Neural progenitor cell (in vitro differentiated cells): ENCODE results near the gene TUBD1. TPM values are rescaled to one million over a fixed set of nuclear protein-coding genes. Genes with fewer than 3 reads are reported as not detected.
"Not testable (repeated sequence)": the region's sequence is repeated elsewhere in the genome, so short reads cannot be mapped to it uniquely, and the experiment has no call there.

Source experiments
- DNase-seq: peaks from one replicate; pipeline ENCODE4 v3.0.0-alpha.2; 2016; ENCODE audit warnings: low spot score
- H2AFZ ChIP-seq: fragments of 200-600 bp; sonication (generic); replicated peaks from 2 replicates; pipeline ENCODE4 v1.6.1; 2016; ENCODE audit warnings: antibody characterized with exemption
- H3F3A ChIP-seq: fragments of 200-600 bp; sonication (generic); 2 replicates; pipeline ENCODE4 v1.6.1; 2016; ENCODE audit warnings: antibody characterized with exemption, low read depth
- H3K27ac ChIP-seq: fragments of 200-600 bp; sonication (generic); 2 replicates; pipeline ENCODE4 v1.5.1; 2016; ENCODE audit warnings: mild to moderate bottlenecking
- H3K27me3 ChIP-seq: fragments of 200-600 bp; sonication (generic); 2 replicates; pipeline ENCODE4 v1.6.1; 2016; ENCODE audit warnings: mild to moderate bottlenecking, moderate library complexity
- H3K36me3 ChIP-seq: fragments of 200-600 bp; sonication (generic); 2 replicates; pipeline ENCODE4 v1.5.1; 2016
- H3K4me1 ChIP-seq: fragments of 200-600 bp; sonication (generic); 2 replicates; pipeline ENCODE4 v1.6.1; 2016; ENCODE audit warnings: mixed run types
- H3K4me2 ChIP-seq: fragments of 200-600 bp; sonication (generic); 2 replicates; pipeline ENCODE4 v1.6.1; 2016
- H3K4me3 ChIP-seq: fragments of 200-600 bp; sonication (generic); 2 replicates; pipeline ENCODE4 v1.5.1; 2016
- H3K79me2 ChIP-seq: fragments of 200-600 bp; sonication (generic); 2 replicates; pipeline ENCODE4 v1.6.1; 2016; ENCODE audit warnings: low read depth
- H3K9ac ChIP-seq: fragments of 200-600 bp; sonication (generic); 2 replicates; pipeline ENCODE4 v1.6.1; 2016
- H3K9me3 ChIP-seq: fragments of 200-600 bp; sonication (generic); 2 replicates; pipeline ENCODE4 v1.5.1; 2016; ENCODE audit warnings: low read depth
- H4K20me1 ChIP-seq: fragments of 200-600 bp; sonication (generic); 2 replicates; pipeline ENCODE4 v1.6.1; 2016; ENCODE audit warnings: low read depth
- H3K27ac Mint-ChIP-seq: 3 replicates; pipeline ENCODE4 v1.8.0; 2021; ENCODE audit warnings: mixed read lengths
- H3K27me3 Mint-ChIP-seq: 2 replicates; pipeline ENCODE4 v1.8.0; 2022; ENCODE audit warnings: low read depth, mild to moderate bottlenecking, inconsistent platforms, moderate library complexity, mixed read lengths; ENCODE audit not compliant: insufficient read depth
- H3K36me3 Mint-ChIP-seq: 3 replicates; pipeline ENCODE4 v1.8.0; 2021; ENCODE audit warnings: mixed read lengths
- H3K4me1 Mint-ChIP-seq: 3 replicates; pipeline ENCODE4 v1.8.0; 2021; ENCODE audit warnings: mixed read lengths
- H3K4me3 Mint-ChIP-seq: 3 replicates; pipeline ENCODE4 v1.8.0; 2021; ENCODE audit warnings: mild to moderate bottlenecking, moderate library complexity, mixed read lengths
- H3K9me3 Mint-ChIP-seq: 3 replicates; pipeline ENCODE4 v1.8.0; 2020; ENCODE audit warnings: mixed read lengths
- CTCF ChIP-seq: fragments of 200-600 bp; sonication (generic); IDR thresholded peaks from 2 replicates; pipeline ENCODE4 v1.5.1; 2017; ENCODE audit warnings: antibody characterized with exemption, mild to moderate bottlenecking
- EZH2 ChIP-seq: fragments of 200-600 bp; sonication (generic); IDR thresholded peaks from 2 replicates; pipeline ENCODE4 v1.6.1; 2017; ENCODE audit warnings: antibody characterized with exemption, mild to moderate bottlenecking, moderate library complexity
- EZH2phosphoT487 ChIP-seq: fragments of 200-600 bp; sonication (generic); IDR thresholded peaks from 2 replicates; pipeline ENCODE4 v1.6.1; 2017; ENCODE audit warnings: antibody characterized with exemption
- total RNA-seq: library from RNA; depleted of rRNA; stranded (reverse); fragments of >200 nt; gene quantifications from 2 replicates; pipeline ENCODE4 v1.2.3, GENCODE V29; 2015; ENCODE audit warnings: low replicate concordance

TUBD1 gene
- total RNA-seq, 1 donor from 2014 or later: 32.6 TPM

GRCh38 chr17:59876107-59876506, 16.6 kb downstream of the TUBD1 start:
- Histone ChIP-seq H3K9me3 (no peaks in the 10 kb centered on the region), H3K27ac (no peak overlapping the region), H3K36me3 (no peaks in the 10 kb centered on the region), H3K79me2 (no peaks in the 10 kb centered on the region), H2AFZ (no peak overlapping the region), H3K4me2 (no peak overlapping the region), H3K4me3 (no peak overlapping the region), H3K4me1 (no peaks in the 10 kb centered on the region), H3K9ac (no peak overlapping the region), H3K27me3 (no peaks in the 10 kb centered on the region), H3F3A (no peaks in the 10 kb centered on the region), H4K20me1 (no peaks in the 10 kb centered on the region)
- Mint-ChIP-seq H3K4me1 (no peaks in the 10 kb centered on the region), H3K4me3 (no peak overlapping the region), H3K9me3 (no peaks in the 10 kb centered on the region), H3K36me3 (peaks cover 18% of the 10 kb centered on the region), H3K27me3 (no peaks in the 10 kb centered on the region), H3K27ac (no peak overlapping the region)
- no peak for TF ChIP-seq EZH2
- no peak for TF ChIP-seq CTCF
- no peak for TF ChIP-seq EZH2phosphoT487
- no peak for DNase-seq

DNA sequence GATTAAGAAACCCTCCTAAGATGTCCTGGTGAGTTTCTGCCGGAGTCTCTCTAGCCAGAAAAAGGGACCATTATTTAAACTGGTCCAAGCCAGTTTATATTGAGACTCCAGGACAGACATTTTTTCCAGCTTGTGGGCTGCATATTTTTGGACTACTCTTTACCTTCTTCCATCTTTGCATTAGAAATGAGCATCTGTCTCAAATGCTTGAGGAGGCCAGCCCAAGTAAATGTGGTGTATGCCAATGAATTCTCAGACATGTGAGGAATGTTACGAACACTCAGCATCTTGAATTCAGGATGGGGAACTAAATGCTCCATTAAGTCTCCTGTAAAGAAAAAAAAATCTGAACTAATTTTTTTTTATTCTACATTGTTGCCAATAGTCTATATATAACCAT, 18.4 kb downstream of the TUBD1 start:
- H3K27me3 Mint-ChIP-seq: no peaks in the 10 kb centered on the region
- no peaks in the 10 kb centered on the region for H3F3A ChIP-seq
- H4K20me1 ChIP-seq: no peaks in the 10 kb centered on the region
- no peak overlapping the region for H3K4me3 Mint-ChIP-seq
- H3K9me3 Mint-ChIP-seq: no peaks in the 10 kb centered on the region
- H3K4me3 ChIP-seq: no peak overlapping the region
- no peaks in the 10 kb centered on the region for H3K4me1 Mint-ChIP-seq
- no peak overlapping the region for H3K27ac Mint-ChIP-seq
- no peak for DNase-seq
- H3K9me3 ChIP-seq: no peaks in the 10 kb centered on the region
- H3K9ac ChIP-seq: no peak overlapping the region
- H3K79me2 ChIP-seq: no peaks in the 10 kb centered on the region
- no peaks in the 10 kb centered on the region for H3K4me1 ChIP-seq
- H3K36me3 Mint-ChIP-seq: peaks cover 13% of the 10 kb centered on the region
- no peak overlapping the region for H3K27ac ChIP-seq
- no peak overlapping the region for H3K4me2 ChIP-seq
- no peak for TF ChIP-seq EZH2
- no peak for TF ChIP-seq EZH2phosphoT487
- TF ChIP-seq CTCF: no peak
- no peaks in the 10 kb centered on the region for H3K36me3 ChIP-seq
- no peaks in the 10 kb centered on the region for H3K27me3 ChIP-seq
- no peak overlapping the region for H2AFZ ChIP-seq

- H3F3A ChIP-seq, H3K27me3 ChIP-seq, H3K4me2 ChIP-seq, H3K27ac Mint-ChIP-seq, H3K4me3 Mint-ChIP-seq, H3K4me3 ChIP-seq, H3K27ac ChIP-seq, H3K9ac ChIP-seq, H3K4me1 ChIP-seq, H3K4me1 Mint-ChIP-seq, H2AFZ ChIP-seq, H3K79me2 ChIP-seq, H3K9me3 Mint-ChIP-seq, DNase-seq, H4K20me1 ChIP-seq, H3K27me3 Mint-ChIP-seq, H3K9me3 ChIP-seq, H3K36me3 ChIP-seq: not testable (repeated sequence)
- peaks cover 15% of the 10 kb centered on the region for H3K36me3 Mint-ChIP-seq
Measured at GRCh38 chr17:59873414-59873813, 19.3 kb downstream of the TUBD1 start.

DNA sequence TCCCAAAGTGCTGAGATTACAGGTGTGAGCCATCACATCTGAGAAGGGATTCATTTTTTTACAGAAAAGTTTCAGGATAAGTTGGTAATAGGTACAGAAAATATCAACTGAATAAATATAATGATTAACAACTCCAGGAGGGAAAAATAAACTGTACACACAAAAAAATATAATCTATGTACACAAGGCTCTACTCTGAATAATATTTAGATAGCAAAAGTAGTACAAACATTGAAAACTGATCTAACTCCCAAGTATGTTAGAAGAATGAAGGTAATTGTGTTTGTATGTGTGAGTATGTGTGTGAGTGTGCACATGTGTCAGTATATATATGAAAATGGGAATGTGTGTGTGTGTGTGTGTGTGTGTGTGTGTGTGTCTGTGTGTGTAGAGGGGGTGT, 20.4 kb downstream of the TUBD1 start:
- H3K4me2 ChIP-seq: no peak overlapping the region
- H3K36me3 Mint-ChIP-seq: peaks cover 11% of the 10 kb centered on the region
- H3K79me2 ChIP-seq: no peaks in the 10 kb centered on the region
- H3K9me3 ChIP-seq: no peaks in the 10 kb centered on the region
- no peak for DNase-seq
- no peaks in the 10 kb centered on the region for H3K4me1 ChIP-seq
- no peaks in the 10 kb centered on the region for H4K20me1 ChIP-seq
- no peaks in the 10 kb centered on the region for H3K27me3 Mint-ChIP-seq
- no peaks in the 10 kb centered on the region for H3K27me3 ChIP-seq
- TF ChIP-seq EZH2 (no peak), EZH2phosphoT487 (no peak), CTCF (no peak)
- no peak overlapping the region for H3K4me3 ChIP-seq
- no peak overlapping the region for H3K27ac Mint-ChIP-seq
- H3K36me3 ChIP-seq: no peaks in the 10 kb centered on the region
- no peak overlapping the region for H3K27ac ChIP-seq
- H3K9ac ChIP-seq: no peak overlapping the region
- no peak overlapping the region for H2AFZ ChIP-seq
- no peaks in the 10 kb centered on the region for H3F3A ChIP-seq
- H3K9me3 Mint-ChIP-seq: no peaks in the 10 kb centered on the region
- H3K4me3 Mint-ChIP-seq: no peak overlapping the region
- H3K4me1 Mint-ChIP-seq: no peaks in the 10 kb centered on the region
